H9 (cell line): Measurements from ENCODE around the gene SNRNP40. TPM values are rescaled to one million over a fixed set of nuclear protein-coding genes. Genes with fewer than 3 reads are reported as not detected.

ENCODE experiments used
- DNase-seq: peaks from one replicate; pipeline ENCODE4 v3.0.0-alpha.2; 2017
- H2AFZ ChIP-seq: one replicate; pipeline ENCODE4 v1.6.1; 2013; ENCODE audit warnings: mild to moderate bottlenecking, low read length, control low read depth, moderate library complexity
- H2AK5ac ChIP-seq: 2 replicates; pipeline ENCODE4 v1.6.1; 2013; ENCODE audit warnings: low read length, control low read depth, mixed read lengths; ENCODE audit not compliant: insufficient read length
- H2BK120ac ChIP-seq: one replicate; pipeline ENCODE4 v1.6.1; 2013; ENCODE audit warnings: low read depth, mild to moderate bottlenecking, low read length, control low read depth, inconsistent platforms; ENCODE audit not compliant: poor library complexity, severe bottlenecking
- H2BK12ac ChIP-seq: 2 replicates; pipeline ENCODE4 v1.6.1; 2013; ENCODE audit warnings: low read length, control low read depth, mixed read lengths, low read depth; ENCODE audit not compliant: insufficient read length
- H2BK15ac ChIP-seq: 2 replicates; pipeline ENCODE4 v1.6.1; 2013; ENCODE audit warnings: low read depth, low read length, control low read depth
- H2BK20ac ChIP-seq: one replicate; pipeline ENCODE4 v1.6.1; 2013; ENCODE audit warnings: low read depth, mild to moderate bottlenecking, low read length, control low read depth, inconsistent platforms; ENCODE audit not compliant: poor library complexity, severe bottlenecking
- H2BK5ac ChIP-seq: 2 replicates; pipeline ENCODE4 v1.6.1; 2013; ENCODE audit warnings: low read length, control low read depth, mixed read lengths; ENCODE audit not compliant: insufficient read length
- H3K14ac ChIP-seq: 2 replicates; pipeline ENCODE4 v1.6.1; 2013; ENCODE audit warnings: low read length, control low read depth; ENCODE audit not compliant: insufficient read depth
- H3K18ac ChIP-seq: 2 replicates; pipeline ENCODE4 v1.6.1; 2013; ENCODE audit warnings: low read depth, mild to moderate bottlenecking, mixed read lengths, low read length, control low read depth; ENCODE audit not compliant: insufficient read length
- H3K23ac ChIP-seq: 2 replicates; pipeline ENCODE4 v1.6.1; 2013; ENCODE audit warnings: low read length, control low read depth, mixed read lengths, low read depth; ENCODE audit not compliant: insufficient read length
- H3K23me2 ChIP-seq: 2 replicates; pipeline ENCODE4 v1.6.1; 2013; ENCODE audit warnings: low read depth, mild to moderate bottlenecking, mixed read lengths, low read length, control low read depth; ENCODE audit not compliant: insufficient read length, poor library complexity, severe bottlenecking
- H3K27ac ChIP-seq: 2 replicates; pipeline ENCODE4 v1.5.1; 2013; ENCODE audit warnings: low read length, control low read depth, mixed read lengths, low read depth; ENCODE audit not compliant: insufficient read length
- H3K27me3 ChIP-seq: 2 replicates; pipeline ENCODE4 v1.6.1; 2013; ENCODE audit warnings: low read length, control low read depth, inconsistent platforms; ENCODE audit not compliant: insufficient read depth
- H3K4ac ChIP-seq: 2 replicates; pipeline ENCODE4 v1.6.1; 2013; ENCODE audit warnings: low read depth, mild to moderate bottlenecking, control low read depth, inconsistent platforms, low read length, moderate library complexity
- H3K4me1 ChIP-seq: 2 replicates; pipeline ENCODE4 v1.6.1; 2013; ENCODE audit warnings: low read length, control low read depth, inconsistent platforms; ENCODE audit not compliant: insufficient read depth
- H3K4me2 ChIP-seq: 2 replicates; pipeline ENCODE4 v1.6.1; 2013; ENCODE audit warnings: low read length, control low read depth, mixed read lengths; ENCODE audit not compliant: insufficient read length, insufficient read depth
- H3K56ac ChIP-seq: 2 replicates; pipeline ENCODE4 v1.6.1; 2013; ENCODE audit warnings: low read depth, mild to moderate bottlenecking, mixed read lengths, low read length, control low read depth; ENCODE audit not compliant: insufficient read length
- H3K79me1 ChIP-seq: 2 replicates; pipeline ENCODE4 v1.6.1; 2013; ENCODE audit warnings: low read depth, mild to moderate bottlenecking, moderate library complexity, low read length, control low read depth, inconsistent platforms; ENCODE audit not compliant: insufficient read depth, poor library complexity, severe bottlenecking
- H3K79me2 ChIP-seq: 2 replicates; pipeline ENCODE4 v1.6.1; 2013; ENCODE audit warnings: low read length, control low read depth, inconsistent platforms; ENCODE audit not compliant: insufficient read depth
- H3K9ac ChIP-seq: 2 replicates; pipeline ENCODE4 v1.6.1; 2013; ENCODE audit warnings: low read length, control low read depth, mixed read lengths; ENCODE audit not compliant: insufficient read length; ENCODE audit errors: extremely low read depth
- H3K9me3 ChIP-seq: one replicate; pipeline ENCODE4 v1.6.1; 2013; ENCODE audit warnings: low read depth, low read length, inconsistent platforms; ENCODE audit not compliant: control insufficient read depth
- H3T11ph ChIP-seq: one replicate; pipeline ENCODE4 v1.6.1; 2013; ENCODE audit warnings: mild to moderate bottlenecking, low read length, control low read depth, inconsistent platforms
- H4K20me1 ChIP-seq: one replicate; pipeline ENCODE4 v1.6.1; 2013; ENCODE audit not compliant: control insufficient read depth, insufficient read length, insufficient read depth
- H4K5ac ChIP-seq: 2 replicates; pipeline ENCODE4 v1.6.1; 2013; ENCODE audit warnings: low read depth, mild to moderate bottlenecking, mixed read lengths, low read length, control low read depth; ENCODE audit not compliant: insufficient read length
- H4K8ac ChIP-seq: replicated peaks from 2 replicates; pipeline ENCODE4 v1.6.1; 2013; ENCODE audit warnings: low read length, control low read depth, mixed read lengths, low read depth; ENCODE audit not compliant: insufficient read length
- H4K91ac ChIP-seq: 2 replicates; pipeline ENCODE4 v1.6.1; 2013; ENCODE audit warnings: low read depth, mild to moderate bottlenecking, moderate library complexity, mixed read lengths, low read length, control low read depth; ENCODE audit not compliant: insufficient read length
- H3K27ac Mint-ChIP-seq, 3 experiments: 2 replicates in 2 of 3; 3 replicates in 1 of 3; pipeline ENCODE4 v1.8.0; 2020 to 2021; ENCODE audit warnings: mixed read lengths in 3 of 3, mild to moderate bottlenecking in 1 of 3, moderate library complexity in 1 of 3
- H3K27me3 Mint-ChIP-seq: 2 replicates; pipeline ENCODE4 v1.8.0; 2021; ENCODE audit warnings: low read depth, mild to moderate bottlenecking, moderate library complexity, mixed read lengths
- H3K36me3 Mint-ChIP-seq, 3 experiments: 2 replicates in 2 of 3; 3 replicates in 1 of 3; pipeline ENCODE4 v1.8.0; 2020 to 2021; ENCODE audit warnings: low read depth in 3 of 3, mixed read lengths in 3 of 3; ENCODE audit not compliant: insufficient read depth in 1 of 3
- H3K4me1 Mint-ChIP-seq, 2 experiments: 2 replicates each; pipeline ENCODE4 v1.8.0; 2020; ENCODE audit warnings: mixed read lengths in 2 of 2
- H3K4me3 Mint-ChIP-seq, 2 experiments: 2 replicates in 1 of 2; 3 replicates in 1 of 2; pipeline ENCODE4 v1.8.0; 2020 to 2021; ENCODE audit warnings: mild to moderate bottlenecking in 2 of 2, mixed read lengths in 2 of 2, moderate library complexity in 1 of 2
- H3K9me3 Mint-ChIP-seq, 2 experiments: 2 replicates in 1 of 2; 3 replicates in 1 of 2; pipeline ENCODE4 v1.8.0; 2020; ENCODE audit warnings: mild to moderate bottlenecking in 2 of 2, mixed read lengths in 2 of 2, moderate library complexity in 1 of 2
- CTCF ChIP-seq: fragments of 200-600 bp; sonication (generic); conservative IDR thresholded peaks from 3 replicates; pipeline ENCODE4 v1.8.0; 2021; ENCODE audit warnings: antibody characterized with exemption, mild to moderate bottlenecking
- WGBS: extraction: QIAGEN DNeasy Blood & Tissue Kit; methylation state at CpG from one replicate; pipeline ENCODE4 v1.1.7; 2013; ENCODE audit warnings: missing lambda C conversion rate, low lambda C conversion rate, mixed read lengths; ENCODE audit not compliant: insufficient read length; ENCODE audit errors: extremely low coverage; 5-methylcytosine and 5-hydroxymethylcytosine counted together
- total RNA-seq: library from RNA; stranded (reverse); gene quantifications from 2 replicates; pipeline ENCODE4 v1.2.1, GENCODE V29; 2021

SNRNP40 gene
- total RNA-seq, 1 experiment from 2014 or later, result 132 TPM

- H3K4me1 ChIP-seq, result no peaks in the 10 kb centered on the region
- no peak overlapping the region for H4K8ac ChIP-seq
- no peak overlapping the region for H3K23ac ChIP-seq
- H2BK12ac ChIP-seq, result no peak overlapping the region
- Mint-ChIP-seq H3K4me1 (no peaks in the 10 kb centered on the region), H3K4me3 (no peak overlapping the region), H3K9me3 (no peaks in the 10 kb centered on the region), H3K27ac (no peak overlapping the region; a peak in 1 of 7 replicates), H3K27me3 (no peaks in the 10 kb centered on the region), H3K36me3 (peaks cover 6 to 19% (median 7%) of the 10 kb centered on the region in 3 experiments)
- DNase-seq, result no peak
- H3K23me2 ChIP-seq, result no peaks in the 10 kb centered on the region
- no peak overlapping the region for H3K9ac ChIP-seq
- no peak overlapping the region for H4K91ac ChIP-seq
- H3K27me3 ChIP-seq, result no peaks in the 10 kb centered on the region
- H3T11ph ChIP-seq, result no peak overlapping the region
- no peak overlapping the region for H2BK20ac ChIP-seq
- no peak overlapping the region for H3K14ac ChIP-seq
- H3K79me1 ChIP-seq, result no peaks in the 10 kb centered on the region
- H4K20me1 ChIP-seq, result no peaks in the 10 kb centered on the region
- H2BK5ac ChIP-seq, result no peak overlapping the region
- no peak overlapping the region for H3K56ac ChIP-seq
- no peak overlapping the region for H2BK120ac ChIP-seq
- H3K18ac ChIP-seq, result no peak overlapping the region
- H2BK15ac ChIP-seq, result no peak overlapping the region
- WGBS, result no CpG with 5 or more reads among the region's 1 CpG
- no peaks in the 10 kb centered on the region for H3K79me2 ChIP-seq
- no peak overlapping the region for H4K5ac ChIP-seq
- no peaks in the 10 kb centered on the region for H3K9me3 ChIP-seq
- no peak overlapping the region for H3K4ac ChIP-seq
- no peak overlapping the region for H2AFZ ChIP-seq
- no peak overlapping the region for H3K27ac ChIP-seq
- no peak overlapping the region for H3K4me2 ChIP-seq
- no peak overlapping the region for H2AK5ac ChIP-seq
- no peak for TF ChIP-seq CTCF
These were observed 29.9 kb upstream of the SNRNP40 start for GRCh38 chr1:31326461-31326860.
